Panc1 (cell line): ENCODE results near the gene GAB3. TPM values are rescaled to one million over a fixed set of nuclear protein-coding genes. Genes with fewer than 3 reads are reported as not detected.

Experiments used
- ATAC-seq: fragments of 200-7000 bp; cut with Tn5 transposase; 2 replicates; pipeline ENCODE4 v1.9.1; 2020; ENCODE audit warnings: mild to moderate bottlenecking, moderate library complexity
- BruUV-seq: library from RNA; stranded (reverse); fragments of 400-500 nt; replicated peaks from 2 replicates; lab custom pipeline; 2021; lab: Mats Ljungman, UMichigan
- CTCF ChIA-PET: fragments of 300-600 bp; sonication (Branson Sonifier 250); formaldehyde crosslinking; loops from one replicate; lab custom pipeline; 2022; ENCODE audit warnings: antibody characterized with exemption; lab: Charles Lee
- POLR2A ChIA-PET: fragments of 300-600 bp; sonication (Branson Sonifier 250); formaldehyde crosslinking; loops from one replicate; lab custom pipeline; 2022; ENCODE audit warnings: antibody characterized with exemption; lab: Charles Lee
- DNase-seq: peaks from one replicate; pipeline ENCODE4 v3.0.0-alpha.2; 2010; ENCODE audit warnings: low read depth, low spot score
- H3K27ac ChIP-seq: 2 replicates; pipeline ENCODE4 v1.5.1; 2011; ENCODE audit warnings: mild to moderate bottlenecking, low read length, inconsistent platforms
- H3K27me3 ChIP-seq: fragments of 200-500 bp; sonication (Bioruptor generic); 2 replicates; pipeline ENCODE4 v1.6.0; 2014; ENCODE audit warnings: low read length, inconsistent platforms; ENCODE audit not compliant: control insufficient read depth, insufficient read depth
- H3K36me3 ChIP-seq: fragments of 200-500 bp; sonication (Bioruptor generic); 2 replicates; pipeline ENCODE4 v1.5.1; 2014; ENCODE audit warnings: inconsistent platforms, mild to moderate bottlenecking, low read length, moderate library complexity; ENCODE audit not compliant: control insufficient read depth, insufficient read depth
- H3K4me1 ChIP-seq: 2 replicates; pipeline ENCODE4 v1.5.1; 2011; ENCODE audit warnings: inconsistent platforms, mild to moderate bottlenecking, low read length, moderate library complexity; ENCODE audit not compliant: control insufficient read depth, insufficient read depth
- H3K4me3 ChIP-seq, 2 experiments: 2 replicates each; pipeline ENCODE4 v1.5.1; 2011 to 2012; ENCODE audit warnings: low read depth in 2 of 2, low read length in 2 of 2, mild to moderate bottlenecking in 2 of 2, inconsistent platforms in 1 of 2, moderate library complexity in 1 of 2
- H3K9me3 ChIP-seq: fragments of 200-500 bp; sonication (Bioruptor generic); 2 replicates; pipeline ENCODE4 v1.5.1; 2014; ENCODE audit warnings: low read depth, mild to moderate bottlenecking, inconsistent platforms, low read length, moderate library complexity; ENCODE audit not compliant: control insufficient read depth, insufficient read depth
- POLR2AphosphoS5 ChIP-seq: IDR thresholded peaks from 2 replicates; pipeline ENCODE4 v1.6.1; 2012; ENCODE audit warnings: mild to moderate bottlenecking, low read depth, low read length, moderate library complexity
- REST ChIP-seq, 2 experiments: IDR thresholded peaks; 2 replicates each; pipeline ENCODE4 v1.6.1; 2011 to 2012; ENCODE audit warnings: low read depth in 2 of 2, control low read depth in 1 of 2, low read length in 1 of 2, mild to moderate bottlenecking in 1 of 2, moderate library complexity in 1 of 2; ENCODE audit not compliant: insufficient read depth in 1 of 2
- SIN3A ChIP-seq: IDR thresholded peaks from 2 replicates; pipeline ENCODE4 v1.6.1; 2012; ENCODE audit warnings: low read depth, mild to moderate bottlenecking, low read length, moderate library complexity, borderline replicate concordance; ENCODE audit not compliant: insufficient read depth
- in situ Hi-C: cut with HindIII; loops from 2 replicates; pipeline ENCODE4 v1.10.0; 2016; ENCODE audit warnings: low sequenced_read_pairs, low pct_unique_long_range_greater_than_20kb
- intact Hi-C: fragments of 100-400 bp; cut with micrococcal nuclease; formaldehyde crosslinking; loops from one replicate; pipeline ENCODE4 v1.10.0; 2022; ENCODE audit not compliant: unreplicated experiment
- total RNA-seq: library from RNA; stranded (reverse); gene quantifications from one replicate; pipeline ENCODE4 v1.2.1, GENCODE V29; 2021; ENCODE audit not compliant: unreplicated experiment
- TF ChIP-seq, protein P1 (sequence below): fragments of 450-650 bp; IDR thresholded peaks from 2 replicates; pipeline ENCODE4 v1.5.1; 2017; ENCODE audit warnings: mild to moderate bottlenecking

GAB3 gene
- total RNA-seq, 1 experiment from 2014 or later = 8.2 TPM

DNA sequence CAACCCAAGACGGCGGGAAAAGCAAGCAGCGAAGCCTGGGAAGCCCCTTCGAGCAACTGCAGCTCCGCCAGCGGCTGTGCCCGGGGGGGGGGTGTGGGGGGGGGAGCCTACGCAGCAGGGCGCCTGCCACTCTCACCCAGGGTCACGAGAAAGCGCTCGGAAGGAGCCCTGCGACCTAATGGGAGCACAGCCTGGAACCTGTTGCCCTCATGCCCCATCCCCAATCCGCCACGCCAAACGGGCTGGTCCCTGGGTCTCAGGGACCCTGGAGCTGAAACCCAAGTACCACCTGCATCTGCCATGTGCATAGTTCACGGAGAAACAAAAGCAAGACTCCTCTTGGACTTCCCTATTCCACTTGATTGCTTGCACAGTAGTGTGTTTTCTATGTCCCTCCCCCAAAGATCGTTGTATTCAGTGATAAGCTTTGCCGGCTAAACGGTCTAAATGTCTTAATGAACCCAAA is 359 bp upstream of the GAB3 start:
- peak overlapping the region; percentile 61 to 78 for H3K4me3 ChIP-seq
- CTCF ChIA-PET = interaction anchor here (0.6 to 0.7 kb wide), 2 partner anchors 99 to 477 kb away, joined by 3 to 5 read pairs; no protein-coding TSS in a partner anchor
- peak overlapping the region; percentile 74 for H3K27ac ChIP-seq
- no TSS peak for BruUV-seq
- no peak for DNase-seq
- no peak for TF ChIP-seq REST (IDR thresholded peaks at IDR 0.05; ENCODE audit: insufficient read depth in 1 of 2, low read depth in 2 of 2, low read length in 1 of 2)
- no peaks in the 10 kb centered on the region for H3K9me3 ChIP-seq
- H3K27me3 ChIP-seq = no peaks in the 10 kb centered on the region
- no peaks in the 10 kb centered on the region for H3K36me3 ChIP-seq
- in situ Hi-C loops (no loop called here), intact Hi-C loops (loop anchor here (10.0 kb wide), 1 partner anchor 94 kb away; no protein-coding TSS in a partner anchor)
- peak; percentile 13; the same call in 1 of the 2 replicates for ATAC-seq
- POLR2A ChIA-PET = interaction anchor here (0.6 to 1.5 kb wide), 2 partner anchors 11 to 19 kb away, joined by 4 to 7 read pairs; no protein-coding TSS in a partner anchor
- H3K4me1 ChIP-seq = peaks cover 38% of the 10 kb centered on the region

DNA sequence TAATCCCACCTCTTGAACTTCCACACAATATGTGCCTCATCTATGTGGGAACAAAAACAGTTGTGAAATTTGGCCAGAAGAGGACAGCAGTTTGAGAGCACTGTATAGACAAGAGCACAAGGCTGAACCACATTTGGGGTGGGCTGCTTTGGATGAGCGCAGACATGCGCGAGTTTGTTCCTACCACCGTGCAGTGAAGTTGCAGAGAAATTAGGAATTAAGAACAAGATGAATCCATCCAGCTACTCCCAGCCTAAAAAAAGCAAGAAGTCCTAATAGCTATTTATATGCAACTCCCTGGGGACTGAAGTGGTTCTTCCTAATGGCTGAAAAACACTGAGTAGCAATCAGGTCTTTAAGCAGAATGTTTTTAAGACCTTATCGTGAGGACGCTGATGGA is 1.0 kb downstream of the GAB3 start:
- no peaks in the 10 kb centered on the region for H3K36me3 ChIP-seq
- CTCF ChIA-PET = interaction anchor here (1.6 kb wide), 1 partner anchor 91 kb away, joined by 4 read pairs; no protein-coding TSS in a partner anchor
- TF ChIP-seq POLR2AphosphoS5 = no peak
- TF ChIP-seq, protein P1, sequence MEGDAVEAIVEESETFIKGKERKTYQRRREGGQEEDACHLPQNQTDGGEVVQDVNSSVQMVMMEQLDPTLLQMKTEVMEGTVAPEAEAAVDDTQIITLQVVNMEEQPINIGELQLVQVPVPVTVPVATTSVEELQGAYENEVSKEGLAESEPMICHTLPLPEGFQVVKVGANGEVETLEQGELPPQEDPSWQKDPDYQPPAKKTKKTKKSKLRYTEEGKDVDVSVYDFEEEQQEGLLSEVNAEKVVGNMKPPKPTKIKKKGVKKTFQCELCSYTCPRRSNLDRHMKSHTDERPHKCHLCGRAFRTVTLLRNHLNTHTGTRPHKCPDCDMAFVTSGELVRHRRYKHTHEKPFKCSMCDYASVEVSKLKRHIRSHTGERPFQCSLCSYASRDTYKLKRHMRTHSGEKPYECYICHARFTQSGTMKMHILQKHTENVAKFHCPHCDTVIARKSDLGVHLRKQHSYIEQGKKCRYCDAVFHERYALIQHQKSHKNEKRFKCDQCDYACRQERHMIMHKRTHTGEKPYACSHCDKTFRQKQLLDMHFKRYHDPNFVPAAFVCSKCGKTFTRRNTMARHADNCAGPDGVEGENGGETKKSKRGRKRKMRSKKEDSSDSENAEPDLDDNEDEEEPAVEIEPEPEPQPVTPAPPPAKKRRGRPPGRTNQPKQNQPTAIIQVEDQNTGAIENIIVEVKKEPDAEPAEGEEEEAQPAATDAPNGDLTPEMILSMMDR = peak; percentile 29
- no peak for TF ChIP-seq SIN3A
- no peak for TF ChIP-seq REST (IDR thresholded peaks at IDR 0.05; ENCODE audit: insufficient read depth in 1 of 2, low read depth in 2 of 2, low read length in 1 of 2)
- in situ Hi-C loops (no loop called here), intact Hi-C loops (loop anchor here (10.0 kb wide), 1 partner anchor 95 kb away; no protein-coding TSS in a partner anchor)
- peak overlapping the region; percentile 75 for H3K27ac ChIP-seq
- ATAC-seq = 0 out of 2 replicates have a peak, but pooled peaks have one; percentile 20
- BruUV-seq = no TSS peak
- POLR2A ChIA-PET = no interaction called here
- H3K9me3 ChIP-seq = no peaks in the 10 kb centered on the region
- peak overlapping the region; percentile 61 to 78 for H3K4me3 ChIP-seq
- DNase-seq = no peak
- peaks cover 38% of the 10 kb centered on the region for H3K4me1 ChIP-seq
- H3K27me3 ChIP-seq = no peaks in the 10 kb centered on the region
